Dermis microvascular lymphatic vessel endothelial cell (primary cell): ENCODE measurements around the gene GYS1. TPM values are rescaled to one million over a fixed set of nuclear protein-coding genes. Genes with fewer than 3 reads are reported as not detected.
"Not testable (repeated sequence)": the region's sequence is repeated elsewhere in the genome, so short reads cannot be mapped to it uniquely, and the experiment has no call there.

ENCODE experiments used
- DNase-seq, 2 donors: peaks; one replicate each; pipeline versions ENCODE4 v3.0.0 to v3.0.0-alpha.2; 2010; ENCODE audit warnings: low read depth in 2 of 2
- total RNA-seq: library from RNA; depleted of rRNA; stranded (reverse); fragments of >200 nt; gene quantifications from 2 replicates; pipeline ENCODE4 v1.2.1, GENCODE V29; 2014

The GYS1 gene
- total RNA-seq = 14.8 and 16.0 TPM in 2 replicates

- peak; percentile 97 to 99 for DNase-seq
Measured at GRCh38 chr19:48993175-48994034, at the start of gene GYS1, which contains the start of gene RUVBL2. GYS1 (minus strand) TSS chr19:48993309; CDS start chr19:48993112, 197 bp downstream. RUVBL2 (plus strand) TSS chr19:48993887; CDS start chr19:48993912, 25 bp downstream.

GRCh38 chr19:49042666-49043065 lies 49.6 kb upstream of the GYS1 start:
- DNase-seq = not testable (repeated sequence)

- no peak for DNase-seq
Measured at GRCh38 chr19:49042177-49042576, 49.1 kb upstream of the GYS1 start.

GRCh38 chr19:49039736-49040135 lies 46.6 kb upstream of the GYS1 start:
- DNase-seq = not testable (repeated sequence)

- DNase-seq = not testable (repeated sequence)
Measured at GRCh38 chr19:49038557-49039276, 45.6 kb upstream of the GYS1 start.

GRCh38 chr19:49038111-49038510 lies 45.0 kb upstream of the GYS1 start:
- not testable (repeated sequence) for DNase-seq

- DNase-seq = not testable (repeated sequence)
Measured at GRCh38 chr19:49036815-49037214, 43.7 kb upstream of the GYS1 start, which contains the start of gene CGB1. CGB1 (minus strand) TSS chr19:49036895; CDS start chr19:49036711, 184 bp downstream.

- peak in 1 of 2 donors; percentile 24 for DNase-seq
Measured at GRCh38 chr19:49031642-49032301, 38.7 kb upstream of the GYS1 start, which contains the start of gene CGB2. CGB2 (plus strand) TSS chr19:49031890; CDS start chr19:49032096, 206 bp downstream.

GRCh38 chr19:49030323-49030722 lies 37.2 kb upstream of the GYS1 start:
- DNase-seq = not testable (repeated sequence)

- not testable (repeated sequence) for DNase-seq
Measured at GRCh38 chr19:49029749-49030148, 36.6 kb upstream of the GYS1 start.

GRCh38 chr19:49028686-49029085 lies 35.6 kb upstream of the GYS1 start:
- not testable (repeated sequence) for DNase-seq

GRCh38 chr19:49025599-49025998 lies 32.5 kb upstream of the GYS1 start:
- not testable (repeated sequence) for DNase-seq

GRCh38 chr19:49025088-49025487 lies 32.0 kb upstream of the GYS1 start:
- DNase-seq = not testable (repeated sequence)

- not testable (repeated sequence) for DNase-seq
Measured at GRCh38 chr19:49024233-49024632, 31.1 kb upstream of the GYS1 start, which contains the start of gene CGB3. CGB3 (minus strand) TSS chr19:49024333; CDS start chr19:49023971, 362 bp downstream.

- no peak for DNase-seq
Measured at GRCh38 chr19:49022116-49022515, 29.0 kb upstream of the GYS1 start.

- no peak for DNase-seq
Measured at GRCh38 chr19:49020931-49021895, 28.1 kb upstream of the GYS1 start.

GRCh38 chr19:49020342-49020741 lies 27.2 kb upstream of the GYS1 start:
- DNase-seq = no peak

- DNase-seq = peak in 1 of 2 donors; percentile 42
Measured at GRCh38 chr19:49019242-49019932, 26.3 kb upstream of the GYS1 start.
